GM12878 (cell line): Measurements from ENCODE around the gene SPATA20. TPM values are rescaled to one million over a fixed set of nuclear protein-coding genes. Genes with fewer than 3 reads are reported as not detected.

Experiments
- ATAC-seq: fragments of 200-7000 bp; cut with Tn5 transposase; 3 replicates; pipeline ENCODE4 v1.9.1; 2020; ENCODE audit warnings: mild to moderate bottlenecking, moderate library complexity
- BruUV-seq: library from RNA; stranded (reverse); fragments of 400-500 nt; replicated peaks from 2 replicates; lab custom pipeline; 2021; lab: Mats Ljungman, UMichigan
- CTCF ChIA-PET: fragments of 300-600 bp; sonication (Branson Sonifier 250); formaldehyde crosslinking; extraction: SDS; loops from one replicate; lab custom pipeline; 2021; ENCODE audit warnings: inconsistent platforms; lab: Yijun Ruan, JAX
- POLR2A ChIA-PET: fragments of 350-600 bp; formaldehyde crosslinking; extraction: SDS; loops from one replicate; lab custom pipeline; 2021; ENCODE audit warnings: inconsistent platforms; lab: Charles Lee
- RAD21 ChIA-PET: fragments of 300-600 bp; sonication (Branson Sonifier 250); formaldehyde crosslinking; loops from one replicate; lab custom pipeline; 2023; ENCODE audit warnings: antibody characterized with exemption; ENCODE audit not compliant: unreplicated experiment; lab: Charles Lee
- SMC1A ChIA-PET: fragments of 300-600 bp; sonication (Branson Sonifier 250); formaldehyde crosslinking; loops from one replicate; lab custom pipeline; 2023; ENCODE audit not compliant: unreplicated experiment, uncharacterized antibody; lab: Charles Lee
- DNase-seq: peaks from one replicate; pipeline ENCODE4 v3.0.0-alpha.2; 2011; ENCODE audit warnings: low read depth, low spot score
- FAIRE-seq: peaks from 3 replicates; lab custom pipeline; 2011; peaks lifted over from hg19 to GRCh38; lab: Jason Lieb, UNC
- H2AFZ ChIP-seq: 2 replicates; pipeline ENCODE4 v1.6.0; 2011; ENCODE audit warnings: low read depth, low read length, control low read depth; ENCODE audit not compliant: control insufficient read depth
- H3K27ac ChIP-seq: 2 replicates; pipeline ENCODE4 v1.5.1; 2011; ENCODE audit warnings: control low read depth; ENCODE audit not compliant: control insufficient read depth, insufficient read depth
- H3K27me3 ChIP-seq, 2 experiments: replicated peaks in 1 of 2; 2 replicates each; pipeline versions ENCODE4 v1.6.0 to v1.6.1; 2011; ENCODE audit warnings: low read length in 1 of 2; ENCODE audit not compliant: control insufficient read depth in 2 of 2, insufficient read depth in 2 of 2
- H3K36me3 ChIP-seq, 2 experiments: 2 replicates each; pipeline ENCODE4 v1.5.1; 2011; ENCODE audit warnings: low read length in 1 of 2; ENCODE audit not compliant: control insufficient read depth in 2 of 2, insufficient read depth in 2 of 2
- H3K4me1 ChIP-seq: 2 replicates; pipeline ENCODE4 v1.6.1; 2011; ENCODE audit warnings: mild to moderate bottlenecking, low read length, moderate library complexity, mixed read lengths; ENCODE audit not compliant: control insufficient read depth, insufficient read depth
- H3K4me2 ChIP-seq: 2 replicates; pipeline ENCODE4 v1.6.0; 2011; ENCODE audit warnings: control low read depth; ENCODE audit not compliant: control insufficient read depth, insufficient read depth
- H3K4me3 ChIP-seq: fragments of 200-600 bp; sonication (generic); 2 replicates; pipeline ENCODE4 v1.5.1; 2016
- H3K79me2 ChIP-seq: 2 replicates; pipeline ENCODE4 v1.6.0; 2011; ENCODE audit warnings: low read length; ENCODE audit not compliant: control insufficient read depth, insufficient read depth
- H3K9ac ChIP-seq: 2 replicates; pipeline ENCODE4 v1.8.0; 2011; ENCODE audit warnings: low read length, control low read depth, mixed read lengths; ENCODE audit not compliant: control insufficient read depth, insufficient read depth
- H3K9me3 ChIP-seq: replicated peaks from 3 replicates; pipeline ENCODE4 v1.5.1; 2011; ENCODE audit warnings: mild to moderate bottlenecking, low read length; ENCODE audit not compliant: control insufficient read depth, insufficient read depth
- H4K20me1 ChIP-seq: 2 replicates; pipeline ENCODE4 v1.6.0; 2011; ENCODE audit not compliant: control insufficient read depth, insufficient read depth
- BCLAF1 ChIP-seq: fragments of 450-650 bp; IDR thresholded peaks from 2 replicates; pipeline ENCODE4 v1.6.1; 2017; ENCODE audit warnings: antibody characterized with exemption, mild to moderate bottlenecking, moderate library complexity
- CEBPB ChIP-seq, 2 experiments: fragments of 150-350 bp in 1 of 2; IDR thresholded peaks; 2 replicates each; pipeline ENCODE4 v1.6.1; 2012 to 2014; ENCODE audit warnings: low read depth in 2 of 2, low read length in 2 of 2, borderline replicate concordance in 1 of 2, inconsistent platforms in 1 of 2
- EED ChIP-seq: sonication (generic); IDR thresholded peaks from 2 replicates; pipeline ENCODE4 v1.6.1; 2016; ENCODE audit warnings: antibody characterized with exemption, low read depth
- EZH2 ChIP-seq: IDR thresholded peaks from 2 replicates; pipeline ENCODE4 v1.6.1; 2012; ENCODE audit warnings: low read depth, mild to moderate bottlenecking, control low read depth, inconsistent platforms, low read length, borderline replicate concordance; ENCODE audit not compliant: control insufficient read depth
- GABPA ChIP-seq: IDR thresholded peaks from 2 replicates; pipeline ENCODE4 v1.6.1; 2014; ENCODE audit warnings: antibody characterized with exemption, low read depth, mild to moderate bottlenecking, inconsistent platforms
- HCFC1 ChIP-seq: fragments of 150-350 bp; IDR thresholded peaks from 2 replicates; pipeline ENCODE4 v1.6.1; 2014; ENCODE audit warnings: low read length
- JUND ChIP-seq: IDR thresholded peaks from 2 replicates; pipeline ENCODE4 v1.6.1; 2012; ENCODE audit warnings: low read depth, mild to moderate bottlenecking, low read length, improper control_type of control experiment, moderate library complexity
- MXI1 ChIP-seq: fragments of 150-350 bp; IDR thresholded peaks from 2 replicates; pipeline ENCODE4 v1.6.1; 2011; ENCODE audit warnings: low read depth, mild to moderate bottlenecking, inconsistent platforms, low read length, improper control_type of control experiment
- NFYA ChIP-seq: IDR thresholded peaks from 2 replicates; pipeline ENCODE4 v1.6.1; 2011; ENCODE audit warnings: low read depth, mild to moderate bottlenecking, low read length, improper control_type of control experiment, borderline replicate concordance
- NR2F1 ChIP-seq: fragments of 450-650 bp; conservative IDR thresholded peaks from 2 replicates; pipeline ENCODE4 v1.6.1; 2017; ENCODE audit warnings: mild to moderate bottlenecking
- NRF1 ChIP-seq: conservative IDR thresholded peaks from 2 replicates; pipeline ENCODE4 v1.6.1; 2011; ENCODE audit warnings: mild to moderate bottlenecking, low read depth, low read length, improper control_type of control experiment
- POLR2A ChIP-seq: IDR thresholded peaks from 2 replicates; pipeline ENCODE4 v1.6.1; 2011; ENCODE audit warnings: low read depth, mild to moderate bottlenecking, low read length
- POLR2AphosphoS2 ChIP-seq: IDR thresholded peaks from 2 replicates; pipeline ENCODE4 v1.6.1; 2011; ENCODE audit warnings: low read depth, mild to moderate bottlenecking, low read length, improper control_type of control experiment, moderate library complexity
- RAD51 ChIP-seq: fragments of 450-650 bp; IDR thresholded peaks from 2 replicates; pipeline ENCODE4 v1.6.1; 2016; ENCODE audit warnings: moderate library complexity, mild to moderate bottlenecking, inconsistent platforms
- RCOR1 ChIP-seq: conservative IDR thresholded peaks from 2 replicates; pipeline ENCODE4 v1.6.1; 2012; ENCODE audit warnings: low read depth, low read length, improper control_type of control experiment
- SMAD1 ChIP-seq: fragments of 450-650 bp; IDR thresholded peaks from 2 replicates; pipeline ENCODE4 v1.6.1; 2018; ENCODE audit warnings: mild to moderate bottlenecking, low read depth; ENCODE audit not compliant: partially characterized antibody
- SMC3 ChIP-seq: IDR thresholded peaks from 2 replicates; pipeline ENCODE4 v1.6.1; 2011; ENCODE audit warnings: low read length, improper control_type of control experiment, borderline replicate concordance
- TBL1XR1 ChIP-seq: IDR thresholded peaks from 2 replicates; pipeline ENCODE4 v1.6.1; 2012; ENCODE audit warnings: low read depth, low read length, improper control_type of control experiment
- YY1 ChIP-seq: IDR thresholded peaks from 2 replicates; pipeline ENCODE4 v1.6.1; 2011; ENCODE audit warnings: low read depth, mild to moderate bottlenecking, low read length
- ZBTB4 ChIP-seq: fragments of 450-650 bp; formaldehyde crosslinking; IDR thresholded peaks from 2 replicates; pipeline ENCODE4 v1.4.0; 2022; ENCODE audit warnings: mild to moderate bottlenecking, moderate library complexity
- WGBS: methylation state at CpG from one replicate; pipeline ENCODE4 v1.1.6; 2016; ENCODE audit warnings: low lambda C conversion rate; ENCODE audit not compliant: insufficient replicate concordance, insufficient coverage; ENCODE audit errors: missing lambda C conversion rate; 5-methylcytosine and 5-hydroxymethylcytosine counted together
- in situ Hi-C: fragments of 300-500 bp; cut with MboI; formaldehyde crosslinking; loops from 9 replicates; pipeline ENCODE4 v1.14.3; 2018; ENCODE audit warnings: mixed read lengths
- intact Hi-C: fragments of 100-400 bp; cut with micrococcal nuclease; formaldehyde crosslinking; loops from one replicate; pipeline ENCODE4 v1.14.2; 2022; ENCODE audit not compliant: unreplicated experiment
- polyA plus RNA-seq, 11 experiments: library from polyadenylated mRNA; depleted of rRNA in 4 of 11; unstranded in 6 of 11; stranded (reverse) in 5 of 11; fragments of >200 nt; fragmentation: Nextera tagmentation in 4 of 11; fragmentation: Illumina TruSeq in 1 of 11; extraction: Ambion mirVana in 4 of 11; extraction: Trizol in 1 of 11; gene quantifications; 1 replicate in 1 of 11; 2 replicates in 10 of 11; pipeline versions ENCODE4 v1.2.1 to v1.2.3, GENCODE V29; 2011 to 2016; ENCODE audit warnings: inconsistent platforms in 2 of 11, missing spikeins in 2 of 11, low read depth in 1 of 11
- total RNA-seq, 4 experiments: library from RNA; depleted of rRNA in 3 of 4; stranded (reverse); fragments of >200 nt in 3 of 4; fragmentation: Illumina TruSeq in 1 of 4; extraction: Trizol in 1 of 4; gene quantifications; 2 replicates each; pipeline versions ENCODE4 v1.2.1 to v1.2.3, GENCODE V29; 2013 to 2021

Gene SPATA20
- total and polyA plus RNA-seq, 10 of the 15 experiments (the other 5 are each of a cell fraction or from before 2014, with no cell fraction given) = 2.1 to 69.8 (median 26.6) TPM

- TF ChIP-seq ZBTB4 (CRISPR knock-in tag) (no peak), MXI1 (no peak), JUND (no peak), NR2F1 (no peak)
These were observed 25.5 kb upstream of the SPATA20 start (continued) for GRCh38 chr17:50521514-50521913.

GRCh38 chr17:50522766-50523165 lies 24.2 kb upstream of the SPATA20 start:
- ChIA-PET RAD21 (no interaction called here), CTCF (no interaction called here), POLR2A (no interaction called here), SMC1A (no interaction called here)
- intact Hi-C loops (no loop called here), in situ Hi-C loops (no loop called here)
- FAIRE-seq (no peak), DNase-seq (no peak), ATAC-seq (no peak)
- Histone ChIP-seq H3K9ac (no peak overlapping the region), H3K9me3 (no peaks in the 10 kb centered on the region), H3K27ac (no peak overlapping the region), H3K4me3 (no peak overlapping the region), H4K20me1 (no peaks in the 10 kb centered on the region), H3K4me1 (no peaks in the 10 kb centered on the region), H3K79me2 (no peaks in the 10 kb centered on the region), H3K4me2 (no peak overlapping the region), H3K27me3 (peaks cover 0 to 1% of the 10 kb centered on the region in 2 experiments; a peak in 1 of 4 replicates), H2AFZ (no peak overlapping the region), H3K36me3 (no peaks in the 10 kb centered on the region)
- BruUV-seq = no TSS peak
- WGBS = 52% methylated on average over 10 of the region's 10 CpGs
- TF ChIP-seq TBL1XR1 = no peak
- TF ChIP-seq RCOR1 = no peak
- no peak for TF ChIP-seq CEBPB (IDR thresholded peaks at IDR 0.05; ENCODE audit: borderline replicate concordance in 1 of 2, low read depth in 2 of 2, low read length in 2 of 2)
- TF ChIP-seq NRF1 = no peak
- TF ChIP-seq SMC3 = no peak
- TF ChIP-seq EZH2 = no peak
- TF ChIP-seq BCLAF1 = no peak
- no peak for TF ChIP-seq GABPA
- no peak for TF ChIP-seq EED
- TF ChIP-seq POLR2AphosphoS2 = no peak
- no peak for TF ChIP-seq POLR2A
- no peak for TF ChIP-seq RAD51
- no peak for TF ChIP-seq NFYA
- TF ChIP-seq SMAD1 = no peak
- no peak for TF ChIP-seq YY1
- TF ChIP-seq MXI1 = no peak
- no peak for TF ChIP-seq HCFC1
